MM.1S (cell line): ENCODE measurements around the gene CCDC148.

Experiments
- EZH2phosphoT487 ChIP-seq: fragments of 300-600 bp; sonication (generic); IDR thresholded peaks from 2 replicates; pipeline ENCODE4 v1.6.1; 2018; ENCODE audit warnings: antibody characterized with exemption, low read length
- TF ChIP-seq, protein P1 (sequence below): fragments of 300-600 bp; sonication (generic); IDR thresholded peaks from 2 replicates; pipeline ENCODE4 v1.5.1; 2016; ENCODE audit warnings: antibody characterized with exemption, low read length, mixed read lengths

- TF ChIP-seq, protein P1, sequence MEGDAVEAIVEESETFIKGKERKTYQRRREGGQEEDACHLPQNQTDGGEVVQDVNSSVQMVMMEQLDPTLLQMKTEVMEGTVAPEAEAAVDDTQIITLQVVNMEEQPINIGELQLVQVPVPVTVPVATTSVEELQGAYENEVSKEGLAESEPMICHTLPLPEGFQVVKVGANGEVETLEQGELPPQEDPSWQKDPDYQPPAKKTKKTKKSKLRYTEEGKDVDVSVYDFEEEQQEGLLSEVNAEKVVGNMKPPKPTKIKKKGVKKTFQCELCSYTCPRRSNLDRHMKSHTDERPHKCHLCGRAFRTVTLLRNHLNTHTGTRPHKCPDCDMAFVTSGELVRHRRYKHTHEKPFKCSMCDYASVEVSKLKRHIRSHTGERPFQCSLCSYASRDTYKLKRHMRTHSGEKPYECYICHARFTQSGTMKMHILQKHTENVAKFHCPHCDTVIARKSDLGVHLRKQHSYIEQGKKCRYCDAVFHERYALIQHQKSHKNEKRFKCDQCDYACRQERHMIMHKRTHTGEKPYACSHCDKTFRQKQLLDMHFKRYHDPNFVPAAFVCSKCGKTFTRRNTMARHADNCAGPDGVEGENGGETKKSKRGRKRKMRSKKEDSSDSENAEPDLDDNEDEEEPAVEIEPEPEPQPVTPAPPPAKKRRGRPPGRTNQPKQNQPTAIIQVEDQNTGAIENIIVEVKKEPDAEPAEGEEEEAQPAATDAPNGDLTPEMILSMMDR: no peak
- TF ChIP-seq EZH2phosphoT487: no peak
These were observed 96.7 kb downstream of the CCDC148 start for GRCh38 chr2:158359846-158360245.
